Measurements from ENCODE around the gene MRAP2. TPM values are rescaled to one million over a fixed set of nuclear protein-coding genes. Genes with fewer than 3 reads are reported as not detected.
"Not testable (repeated sequence)": the region's sequence is repeated elsewhere in the genome, so short reads cannot be mapped to it uniquely, and the experiment has no call there.

MRAP2 gene
- total RNA-seq, 2 experiments from 2014 or later = not detected

DNA sequence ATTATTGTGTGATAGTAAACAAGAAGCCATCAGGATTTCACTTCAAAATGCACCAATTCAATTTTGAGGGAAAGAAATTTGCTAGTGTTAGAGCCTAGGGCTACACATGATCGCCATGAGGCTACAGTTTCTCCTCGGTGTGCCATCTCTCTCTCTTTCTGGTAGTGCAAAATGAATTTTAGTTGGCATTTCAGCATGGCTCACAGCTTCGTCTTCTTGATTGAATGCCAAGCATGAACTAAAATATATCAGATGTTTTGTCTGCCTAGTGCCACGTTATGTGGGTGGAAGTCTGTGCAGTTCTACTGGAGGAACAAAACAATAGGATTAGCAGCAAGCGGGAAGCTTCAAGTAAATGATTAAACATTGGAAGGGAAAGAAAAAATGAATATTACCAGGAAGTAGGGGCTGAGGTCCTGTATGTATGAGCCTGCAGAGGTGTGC, 6.8 kb upstream of the MRAP2 start:
- no peak overlapping the region for H3K4me3 ChIP-seq (ENCODE audit: low read length)
- Mint-ChIP-seq H3K9me3 (peaks cover 3% of the 10 kb centered on the region), H3K36me3 (ENCODE audit: low read depth) (no peaks in the 10 kb centered on the region), H3K27ac (no peak overlapping the region), H3K27me3 (peaks cover 14% of the 10 kb centered on the region), H3K4me1 (ENCODE audit: low read depth) (no peaks in the 10 kb centered on the region), H3K4me3 (no peak overlapping the region)
- ATAC-seq (ENCODE audit: poor library complexity) = no peak
- CTCF ChIA-PET = no interaction called here
- TF ChIP-seq, protein P1, sequence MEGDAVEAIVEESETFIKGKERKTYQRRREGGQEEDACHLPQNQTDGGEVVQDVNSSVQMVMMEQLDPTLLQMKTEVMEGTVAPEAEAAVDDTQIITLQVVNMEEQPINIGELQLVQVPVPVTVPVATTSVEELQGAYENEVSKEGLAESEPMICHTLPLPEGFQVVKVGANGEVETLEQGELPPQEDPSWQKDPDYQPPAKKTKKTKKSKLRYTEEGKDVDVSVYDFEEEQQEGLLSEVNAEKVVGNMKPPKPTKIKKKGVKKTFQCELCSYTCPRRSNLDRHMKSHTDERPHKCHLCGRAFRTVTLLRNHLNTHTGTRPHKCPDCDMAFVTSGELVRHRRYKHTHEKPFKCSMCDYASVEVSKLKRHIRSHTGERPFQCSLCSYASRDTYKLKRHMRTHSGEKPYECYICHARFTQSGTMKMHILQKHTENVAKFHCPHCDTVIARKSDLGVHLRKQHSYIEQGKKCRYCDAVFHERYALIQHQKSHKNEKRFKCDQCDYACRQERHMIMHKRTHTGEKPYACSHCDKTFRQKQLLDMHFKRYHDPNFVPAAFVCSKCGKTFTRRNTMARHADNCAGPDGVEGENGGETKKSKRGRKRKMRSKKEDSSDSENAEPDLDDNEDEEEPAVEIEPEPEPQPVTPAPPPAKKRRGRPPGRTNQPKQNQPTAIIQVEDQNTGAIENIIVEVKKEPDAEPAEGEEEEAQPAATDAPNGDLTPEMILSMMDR (IDR thresholded peaks at IDR 0.05) = no peak
- no peak overlapping the region for H3K27ac ChIP-seq (ENCODE audit: low read depth in 1 of 2, low read length in 2 of 2)
- no peak for DNase-seq
- peaks cover 0 to 2% of the 10 kb centered on the region in 2 experiments for H3K27me3 ChIP-seq (ENCODE audit: control insufficient read depth in 1 of 2, insufficient read depth in 2 of 2, low read length in 2 of 2)
- POLR2A ChIA-PET = no interaction called here
- no peaks in the 10 kb centered on the region for H3K9me3 ChIP-seq (ENCODE audit: control insufficient read depth in 1 of 2, insufficient read depth in 1 of 2, low read length in 2 of 2)
- no peaks in the 10 kb centered on the region for H3K36me3 ChIP-seq (ENCODE audit: insufficient read depth, low read length)
- no peaks in the 10 kb centered on the region for H3K4me1 ChIP-seq (ENCODE audit: insufficient read depth, low read length)
- intact Hi-C loops (cut with DNase I, micrococcal nuclease) = no loop called here

DNA sequence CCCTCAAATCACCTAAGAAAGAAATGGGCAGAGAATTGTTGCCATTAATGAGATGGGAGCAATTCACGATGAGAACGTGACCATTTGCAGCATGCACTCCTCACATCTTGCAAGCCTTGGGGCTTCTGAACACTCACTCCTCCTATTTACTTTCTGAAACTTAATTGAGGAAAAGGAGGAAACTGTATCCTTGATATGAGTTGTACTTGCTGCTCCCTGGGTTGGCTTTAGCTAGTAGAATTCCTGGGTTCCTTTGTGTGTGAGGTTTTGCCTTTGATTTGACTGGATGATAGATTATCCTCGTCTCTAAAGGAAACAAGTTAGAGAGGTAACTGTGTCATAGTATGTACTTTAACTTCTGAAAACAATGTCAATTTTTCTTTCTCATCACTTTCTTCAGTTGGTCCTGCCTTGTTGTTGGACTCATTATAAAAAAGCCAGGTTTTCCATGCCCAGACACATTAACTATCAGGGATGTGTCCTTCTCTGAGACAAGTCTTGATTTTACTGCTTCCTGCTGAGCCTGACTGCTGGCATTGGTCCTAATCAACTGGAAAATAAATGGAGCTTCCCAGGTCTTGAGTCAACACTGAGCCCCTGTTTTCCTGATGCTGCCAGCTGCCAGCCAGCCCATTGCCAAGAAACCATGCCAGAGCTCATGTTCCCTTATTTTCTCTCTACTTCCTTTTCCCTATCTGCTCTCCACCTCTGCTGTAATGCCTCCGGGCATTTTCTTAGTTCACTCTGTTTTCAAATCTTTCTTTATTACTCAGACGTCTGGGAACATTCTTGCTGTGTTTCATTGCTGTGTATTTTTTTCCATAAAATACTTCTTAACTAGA, 6.0 kb upstream of the MRAP2 start:
- Histone ChIP-seq H3K4me1 (ENCODE audit: insufficient read depth, low read length) (no peaks in the 10 kb centered on the region), H3K9me3 (ENCODE audit: control insufficient read depth in 1 of 2, insufficient read depth in 1 of 2, low read length in 2 of 2) (no peaks in the 10 kb centered on the region), H3K36me3 (ENCODE audit: insufficient read depth, low read length) (no peaks in the 10 kb centered on the region), H3K4me3 (ENCODE audit: low read length) (no peak overlapping the region), H3K27ac (ENCODE audit: low read depth in 1 of 2, low read length in 2 of 2) (no peak overlapping the region), H3K27me3 (ENCODE audit: control insufficient read depth in 1 of 2, insufficient read depth in 2 of 2, low read length in 2 of 2) (peaks cover 2% of the 10 kb centered on the region in 2 experiments)
- DNase-seq (no peak), ATAC-seq (ENCODE audit: poor library complexity) (no peak)
- peaks cover 21% of the 10 kb centered on the region for H3K27me3 Mint-ChIP-seq
- intact Hi-C loops (cut with DNase I, micrococcal nuclease) = no loop called here
- TF ChIP-seq, protein P1 (IDR thresholded peaks at IDR 0.05) = no peak
- H3K9me3 Mint-ChIP-seq = peaks cover 3% of the 10 kb centered on the region
- no peak overlapping the region for H3K4me3 Mint-ChIP-seq
- H3K27ac Mint-ChIP-seq = no peak overlapping the region
- H3K4me1 Mint-ChIP-seq (ENCODE audit: low read depth) = no peaks in the 10 kb centered on the region
- ChIA-PET CTCF (no interaction called here), POLR2A (no interaction called here)
- H3K36me3 Mint-ChIP-seq (ENCODE audit: low read depth) = no peaks in the 10 kb centered on the region

DNA sequence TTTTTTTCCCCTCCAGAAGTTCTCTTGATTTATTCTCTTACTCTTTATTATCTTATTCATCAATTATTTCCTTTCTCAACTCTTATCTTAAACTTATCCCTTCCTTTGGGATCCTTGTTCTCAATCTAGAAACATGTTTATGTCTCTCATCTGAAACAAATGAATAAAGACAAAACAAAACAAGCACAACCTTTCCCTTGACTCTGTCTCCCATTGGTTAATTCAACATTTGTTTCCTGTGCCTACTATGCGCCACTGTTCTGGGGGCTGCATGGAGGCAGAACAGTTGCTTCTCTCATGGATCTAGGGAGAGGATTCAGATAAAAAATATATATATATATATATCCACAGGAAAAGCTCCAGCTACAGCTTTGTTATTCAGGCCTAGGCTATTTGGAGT, 5.2 kb upstream of the MRAP2 start:
- H3K36me3 ChIP-seq (ENCODE audit: insufficient read depth, low read length) = no peaks in the 10 kb centered on the region
- Mint-ChIP-seq H3K4me1 (ENCODE audit: low read depth) (no peaks in the 10 kb centered on the region), H3K36me3 (ENCODE audit: low read depth) (no peaks in the 10 kb centered on the region), H3K27ac (no peak overlapping the region), H3K27me3 (peaks cover 28% of the 10 kb centered on the region), H3K9me3 (peaks cover 3% of the 10 kb centered on the region), H3K4me3 (no peak overlapping the region)
- no peaks in the 10 kb centered on the region for H3K9me3 ChIP-seq (ENCODE audit: control insufficient read depth in 1 of 2, insufficient read depth in 1 of 2, low read length in 2 of 2)
- POLR2A ChIA-PET = no interaction called here
- peaks cover 8 to 10% of the 10 kb centered on the region in 2 experiments for H3K27me3 ChIP-seq (ENCODE audit: control insufficient read depth in 1 of 2, insufficient read depth in 2 of 2, low read length in 2 of 2)
- CTCF ChIA-PET = no interaction called here
- DNase-seq (no peak), ATAC-seq (ENCODE audit: poor library complexity) (no peak)
- H3K4me1 ChIP-seq (ENCODE audit: insufficient read depth, low read length) = no peaks in the 10 kb centered on the region
- TF ChIP-seq, protein P1 (IDR thresholded peaks at IDR 0.05) = no peak
- H3K4me3 ChIP-seq (ENCODE audit: low read length) = no peak overlapping the region
- H3K27ac ChIP-seq (ENCODE audit: low read depth in 1 of 2, low read length in 2 of 2) = no peak overlapping the region
- intact Hi-C loops (cut with DNase I, micrococcal nuclease) = no loop called here

DNA sequence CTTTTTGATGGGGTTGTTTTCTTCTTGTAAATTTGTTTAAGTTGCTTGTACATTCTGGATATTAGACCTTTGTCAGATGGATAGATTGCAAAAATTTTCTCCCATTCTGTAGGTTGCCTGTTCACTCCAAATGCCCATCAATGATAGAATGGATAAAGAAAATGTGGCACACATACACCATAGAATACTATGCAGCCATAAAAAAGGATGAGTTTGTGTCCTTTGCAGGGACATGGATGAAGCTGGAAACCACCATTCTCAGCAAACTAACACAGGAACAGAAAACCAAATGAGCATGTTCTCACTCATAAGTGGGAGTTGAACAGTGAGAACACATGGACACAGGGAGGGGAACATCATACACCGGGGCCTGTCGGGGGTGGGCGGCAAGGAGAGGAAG, 1.6 kb upstream of the MRAP2 start:
- ATAC-seq (ENCODE audit: poor library complexity); intact Hi-C loops (cut with DNase I, micrococcal nuclease); H3K9me3 ChIP-seq (ENCODE audit: control insufficient read depth in 1 of 2, insufficient read depth in 1 of 2, low read length in 2 of 2); H3K4me1 ChIP-seq (ENCODE audit: insufficient read depth, low read length); H3K9me3 Mint-ChIP-seq; H3K27ac Mint-ChIP-seq; H3K4me3 ChIP-seq (ENCODE audit: low read length); H3K4me1 Mint-ChIP-seq (ENCODE audit: low read depth); H3K36me3 ChIP-seq (ENCODE audit: insufficient read depth, low read length); POLR2A ChIA-PET; CTCF ChIA-PET; H3K27ac ChIP-seq (ENCODE audit: low read depth in 1 of 2, low read length in 2 of 2); DNase-seq; H3K36me3 Mint-ChIP-seq (ENCODE audit: low read depth); H3K4me3 Mint-ChIP-seq: not testable (repeated sequence)
- H3K27me3 Mint-ChIP-seq = peaks cover 55% of the 10 kb centered on the region
- peaks cover 16 to 24% of the 10 kb centered on the region in 2 experiments for H3K27me3 ChIP-seq (ENCODE audit: control insufficient read depth in 1 of 2, insufficient read depth in 2 of 2, low read length in 2 of 2)
